Measurements from ENCODE around the gene SMTNL2.

GRCh38 chr17:4537451-4538235 lies 46.7 kb upstream of the SMTNL2 start:
- TF ChIP-seq, protein P1, sequence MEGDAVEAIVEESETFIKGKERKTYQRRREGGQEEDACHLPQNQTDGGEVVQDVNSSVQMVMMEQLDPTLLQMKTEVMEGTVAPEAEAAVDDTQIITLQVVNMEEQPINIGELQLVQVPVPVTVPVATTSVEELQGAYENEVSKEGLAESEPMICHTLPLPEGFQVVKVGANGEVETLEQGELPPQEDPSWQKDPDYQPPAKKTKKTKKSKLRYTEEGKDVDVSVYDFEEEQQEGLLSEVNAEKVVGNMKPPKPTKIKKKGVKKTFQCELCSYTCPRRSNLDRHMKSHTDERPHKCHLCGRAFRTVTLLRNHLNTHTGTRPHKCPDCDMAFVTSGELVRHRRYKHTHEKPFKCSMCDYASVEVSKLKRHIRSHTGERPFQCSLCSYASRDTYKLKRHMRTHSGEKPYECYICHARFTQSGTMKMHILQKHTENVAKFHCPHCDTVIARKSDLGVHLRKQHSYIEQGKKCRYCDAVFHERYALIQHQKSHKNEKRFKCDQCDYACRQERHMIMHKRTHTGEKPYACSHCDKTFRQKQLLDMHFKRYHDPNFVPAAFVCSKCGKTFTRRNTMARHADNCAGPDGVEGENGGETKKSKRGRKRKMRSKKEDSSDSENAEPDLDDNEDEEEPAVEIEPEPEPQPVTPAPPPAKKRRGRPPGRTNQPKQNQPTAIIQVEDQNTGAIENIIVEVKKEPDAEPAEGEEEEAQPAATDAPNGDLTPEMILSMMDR (IDR thresholded peaks at IDR 0.05), result no peak
- TF ChIP-seq POLR2A (IDR thresholded peaks at IDR 0.05) (no peak), POLR2AphosphoS5 (IDR thresholded peaks at IDR 0.05) (no peak)
